ENCODE results near the gene TIMM8A. TPM values are rescaled to one million over a fixed set of nuclear protein-coding genes. Genes with fewer than 3 reads are reported as not detected.

The TIMM8A gene, protein sequence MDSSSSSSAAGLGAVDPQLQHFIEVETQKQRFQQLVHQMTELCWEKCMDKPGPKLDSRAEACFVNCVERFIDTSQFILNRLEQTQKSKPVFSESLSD
- 10 to 100 TPM; 11.3 to 15.6 (median 14.9) TPM for polyA plus RNA-seq (ENCODE audit: insufficient read depth in 1 of 5, insufficient read length in 5 of 5, low replicate concordance in 1 of 5)
- long read RNA-seq, donor 1, partial matches to known transcripts: 0 of 2 reads
- long read RNA-seq, donor 1, other reads (novel, unspliced or antisense): 0 of 2 reads
- long read RNA-seq, donor 2, partial matches to known transcripts: 0 of 3 reads
- long read RNA-seq, donor 2, other reads (novel, unspliced or antisense): 0 of 3 reads
- long read RNA-seq, donor 3, transcript TIMM8A-205 (2 exons, 1,194 nt): major isoform, 6 of 6 reads
- long read RNA-seq, donor 3, partial matches to known transcripts: 0 of 6 reads
- long read RNA-seq, donor 3, other reads (novel, unspliced or antisense): 0 of 6 reads
- long read RNA-seq, donor 4, partial matches to known transcripts: 0 of 2 reads
- long read RNA-seq, donor 4, other reads (novel, unspliced or antisense): 0 of 2 reads
- long read RNA-seq, donor 5, transcript TIMM8A-205 (2 exons, 1,194 nt): major isoform, 6 of 6 reads
- long read RNA-seq, donor 5, partial matches to known transcripts: 0 of 6 reads
- long read RNA-seq, donor 5, other reads (novel, unspliced or antisense): 0 of 6 reads
- long read RNA-seq, donor 6, transcript TIMM8A-205 (2 exons, 1,194 nt): major isoform, 8 of 8 reads
- long read RNA-seq, donor 6, partial matches to known transcripts: 0 of 8 reads
- long read RNA-seq, donor 6, other reads (novel, unspliced or antisense): 0 of 8 reads
- long read RNA-seq, donor 7, transcript TIMM8A-205 (2 exons, 1,194 nt): major isoform, 6 of 8 reads
- long read RNA-seq, donor 7, partial matches to known transcripts: 0 of 8 reads
- long read RNA-seq, donor 7, other reads (novel, unspliced or antisense): 0 of 8 reads
- long read RNA-seq, donor 8, partial matches to known transcripts: 0 of 5 reads
- long read RNA-seq, donor 8, other reads (novel, unspliced or antisense): 0 of 5 reads

DNA sequence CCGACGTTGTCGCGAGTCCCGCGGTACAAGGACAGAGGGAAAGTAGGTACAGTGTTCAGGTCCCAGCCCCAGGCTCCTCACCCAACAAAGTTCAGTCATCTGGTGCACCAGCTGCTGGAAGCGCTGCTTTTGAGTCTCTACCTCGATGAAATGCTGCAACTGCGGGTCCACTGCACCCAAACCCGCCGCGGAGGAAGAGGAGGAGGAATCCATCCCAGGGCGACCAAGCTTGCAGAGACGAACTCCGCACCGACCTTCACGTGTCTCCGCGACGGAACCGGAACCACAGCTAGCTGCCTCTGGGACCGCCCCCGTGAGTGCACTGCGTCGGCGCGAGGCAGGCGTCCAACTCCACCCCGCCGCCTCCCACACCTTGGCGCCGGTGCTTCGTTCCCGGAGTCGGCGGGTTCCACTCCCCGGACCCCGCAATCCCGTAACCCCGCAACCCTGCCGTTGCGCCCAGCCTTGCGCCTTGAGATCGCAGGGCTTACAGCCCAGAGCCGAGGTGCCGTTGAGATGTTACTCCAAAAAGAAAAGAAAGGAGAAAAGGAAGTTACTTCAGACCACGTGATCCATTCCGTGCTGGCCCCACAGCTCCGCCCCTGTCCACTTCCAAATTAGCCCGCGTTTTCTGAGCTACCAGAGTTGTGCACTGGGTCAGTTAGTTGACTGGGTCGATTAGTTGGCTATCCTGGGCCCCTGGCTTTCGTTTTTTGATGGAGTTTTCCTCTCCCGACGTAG lies at the start of gene TIMM8A:
Gene TIMM8A (minus strand): TSS at position 291 of the 741 bp plus-strand sequence. CDS start 78 bp downstream, at position 213.
- peak; percentile 65 to 74 for DNase-seq

DNA sequence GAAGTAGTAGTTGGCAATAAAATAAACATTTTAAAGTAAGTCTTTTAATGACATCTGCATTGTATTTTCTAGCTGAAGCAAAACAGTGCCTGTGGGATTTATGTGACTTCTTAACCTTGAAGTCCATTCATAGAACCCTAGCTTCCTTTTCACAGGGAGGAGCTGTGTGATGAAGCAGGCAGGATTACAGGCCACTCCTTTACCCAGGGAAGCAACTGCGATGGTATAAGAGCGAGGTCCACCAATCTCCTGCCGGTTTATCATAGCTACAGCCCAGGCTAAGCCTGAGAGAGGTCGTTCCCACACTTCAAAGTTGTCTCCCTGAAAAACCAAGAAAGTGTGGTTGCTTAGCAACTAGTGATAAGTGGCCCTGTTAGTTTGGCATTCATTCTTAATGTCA lies 49.2 kb upstream of the TIMM8A start:
- DNase-seq: no peak

GRCh38 chrX:101395789-101396188 lies 47.2 kb upstream of the TIMM8A start:
- no peak for DNase-seq

GRCh38 chrX:101394372-101394771 lies 45.8 kb upstream of the TIMM8A start:
- no peak for DNase-seq

DNA sequence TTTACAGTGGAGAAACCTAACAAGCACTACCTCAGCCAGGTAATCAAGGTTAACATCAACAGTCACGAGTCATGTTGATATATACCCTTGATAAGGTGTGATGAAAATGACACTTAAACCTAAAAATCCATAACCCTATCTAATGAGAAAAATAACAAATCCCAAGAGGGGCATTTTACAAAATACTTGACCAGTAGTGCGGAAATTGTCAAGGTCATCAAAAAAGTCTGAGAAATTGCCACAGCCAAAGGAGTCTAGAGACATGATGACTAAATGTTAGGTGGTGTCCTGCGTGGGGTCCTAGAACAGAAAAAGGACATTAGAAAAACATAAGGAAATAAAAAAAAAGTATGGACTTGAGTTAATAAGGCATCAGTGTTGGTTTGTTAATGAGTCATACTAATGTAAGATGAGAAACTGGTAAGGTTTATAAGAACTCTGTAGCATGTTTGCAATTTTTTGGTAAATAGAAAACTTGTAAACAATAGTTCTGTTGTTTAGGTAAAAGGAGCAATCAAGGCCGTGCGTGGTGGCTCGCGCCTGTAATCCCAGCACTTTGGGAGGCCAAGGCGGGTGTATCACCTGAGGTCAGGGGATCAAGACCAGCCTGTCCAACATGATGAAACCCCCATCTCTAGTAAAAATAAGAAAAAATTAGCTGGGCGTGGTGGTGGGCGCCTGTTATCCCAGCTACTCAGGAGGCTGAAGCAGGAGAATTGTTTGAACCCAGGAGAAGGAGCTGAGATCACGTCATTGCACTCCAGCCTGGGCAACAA lies 45.2 kb upstream of the TIMM8A start:
- DNase-seq: no peak

DNA sequence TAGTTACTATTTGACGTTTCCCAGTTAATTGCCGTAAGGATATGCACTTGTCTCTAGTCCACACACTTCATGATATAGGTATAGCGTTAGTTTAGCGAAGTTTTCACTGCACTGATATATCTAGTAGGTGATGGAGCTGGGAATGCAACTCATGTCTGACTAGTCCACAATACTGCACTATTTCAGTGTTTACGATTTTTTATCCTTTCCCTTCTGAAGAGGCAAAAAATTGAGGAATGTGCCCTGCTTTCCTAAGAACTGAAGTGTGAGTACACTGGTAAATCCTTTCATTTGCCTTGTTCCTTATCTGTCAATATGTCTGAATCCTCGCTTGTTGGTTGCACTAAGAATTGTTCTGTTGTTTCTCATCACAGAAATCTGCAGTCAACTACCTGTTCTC lies 43.3 kb upstream of the TIMM8A start:
- no peak for DNase-seq

DNA sequence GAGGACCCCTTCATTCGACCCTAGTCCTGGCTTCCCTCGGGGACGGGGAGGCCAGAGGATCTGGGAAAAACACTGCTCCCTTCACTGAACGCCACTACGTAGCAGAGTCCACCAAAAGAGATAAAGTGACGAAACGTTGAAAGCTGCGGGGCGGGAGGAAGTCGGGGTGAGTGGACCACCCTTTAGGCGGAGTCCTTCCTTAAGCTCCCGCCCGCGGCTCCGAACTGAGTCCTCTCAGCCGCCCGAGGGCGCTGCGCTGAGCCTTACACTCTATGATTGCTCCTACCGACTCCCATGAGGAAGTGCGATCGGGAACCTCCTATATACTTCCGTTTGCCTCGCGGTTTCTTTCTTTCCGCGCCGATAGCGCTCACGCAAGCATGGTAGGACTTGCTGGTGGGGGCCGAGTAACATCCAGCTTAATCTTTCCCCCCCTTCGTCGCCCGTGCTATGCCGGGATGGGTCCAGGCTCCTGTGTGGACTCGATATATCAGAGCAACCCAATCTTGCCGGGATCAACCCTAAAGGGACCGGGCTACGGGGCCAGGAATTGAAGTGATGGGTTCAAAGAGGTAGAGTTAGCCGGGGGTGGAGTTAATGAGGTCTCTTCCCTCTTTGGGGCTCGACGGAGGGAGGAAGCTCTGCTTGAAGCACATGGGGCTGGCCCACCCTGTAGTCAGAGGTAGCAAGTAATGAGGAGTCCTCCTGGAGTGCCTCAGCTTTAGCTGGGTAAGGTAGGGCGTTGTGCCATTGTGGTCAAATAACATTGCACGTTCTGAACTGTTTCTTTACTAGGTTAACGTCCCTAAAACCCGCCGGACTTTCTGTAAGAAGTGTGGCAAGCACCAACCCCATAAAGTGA lies 42.4 kb upstream of the TIMM8A start, which contains the start of gene RPL36A:
Gene RPL36A (plus strand): TSS at position 348 of the 862 bp plus-strand sequence. CDS start 33 bp downstream, at position 381.
- DNase-seq: peak; percentile 83 to 85

GRCh38 chrX:101388604-101389003 lies 40.1 kb upstream of the TIMM8A start:
- no peak for DNase-seq

GRCh38 chrX:101386542-101386885 lies 38.0 kb upstream of the TIMM8A start:
- DNase-seq: no peak

GRCh38 chrX:101385795-101386541 lies 37.4 kb upstream of the TIMM8A start, which contains the start of gene BTK:
Gene BTK (minus strand): TSS chrX:101386191. CDS start chrX:101375284, 10,907 bp downstream.
- DNase-seq: no peak

DNA sequence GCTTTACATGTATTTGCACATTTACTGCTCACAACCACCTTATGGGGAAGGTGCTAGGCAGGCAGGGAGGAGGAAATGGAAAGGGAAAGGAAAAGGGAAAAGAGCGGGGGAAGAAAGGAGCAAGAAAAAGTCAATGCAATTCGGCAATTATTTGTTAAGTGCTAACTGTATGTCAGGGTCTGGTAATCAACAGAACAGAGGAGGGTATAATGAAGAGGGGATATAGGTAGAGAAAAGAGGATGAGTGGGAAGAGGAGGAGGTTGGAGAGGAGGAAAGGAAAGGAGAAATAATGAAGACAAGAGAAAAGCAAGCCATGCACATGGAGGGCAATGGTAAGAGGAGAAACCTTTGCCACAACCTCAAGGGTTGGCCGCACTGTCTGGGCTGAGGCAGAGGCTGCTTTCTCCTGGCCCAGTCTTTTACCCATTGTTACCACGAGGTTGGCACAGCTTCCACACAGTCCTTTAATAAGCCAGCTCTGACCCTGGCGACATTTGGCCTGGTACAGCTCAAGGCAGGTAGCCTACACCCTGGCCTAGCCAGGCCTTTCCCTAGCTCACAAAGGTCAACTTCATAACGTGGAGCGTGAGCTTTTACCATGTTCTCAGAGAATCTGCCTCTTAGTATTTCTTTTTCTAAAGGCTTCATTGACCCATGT lies 36.6 kb upstream of the TIMM8A start:
- no peak for DNase-seq

DNA sequence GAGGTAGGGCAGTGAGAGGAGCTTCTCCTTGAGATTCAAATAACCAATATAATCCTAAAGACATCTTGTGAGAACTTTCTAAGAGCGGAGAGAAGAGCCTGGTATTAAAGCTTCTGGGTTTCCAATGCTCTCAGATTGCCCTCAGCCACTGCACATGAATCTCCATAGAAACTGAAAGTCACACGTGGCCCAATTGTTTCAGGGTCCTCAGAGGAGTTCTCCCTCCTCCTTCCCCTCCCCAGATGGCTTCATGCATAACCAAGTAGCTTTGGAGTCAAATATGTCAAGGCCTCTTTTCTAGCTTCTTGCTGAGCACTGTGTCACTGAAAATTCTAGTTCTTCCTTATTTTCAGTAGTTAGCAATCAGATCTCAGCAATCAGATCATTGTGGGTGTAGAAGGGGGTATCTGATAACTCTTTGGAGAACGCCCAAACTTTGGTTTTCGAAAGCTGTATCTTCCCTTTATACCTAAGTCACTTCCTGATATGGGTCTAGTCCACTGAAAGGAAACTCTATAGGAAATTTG lies 35.2 kb upstream of the TIMM8A start:
- DNase-seq: no peak

GRCh38 chrX:101377547-101377946 lies 29.0 kb upstream of the TIMM8A start:
- DNase-seq: no peak

- no peak for DNase-seq
Measured at GRCh38 chrX:101370888-101371504, 22.5 kb upstream of the TIMM8A start.

GRCh38 chrX:101369687-101370086 lies 21.1 kb upstream of the TIMM8A start:
- no peak for DNase-seq

- no peak for DNase-seq
Measured at GRCh38 chrX:101368800-101369199, 20.3 kb upstream of the TIMM8A start.

GRCh38 chrX:101365301-101365795 lies 16.8 kb upstream of the TIMM8A start:
- DNase-seq: no peak
